Mesodermal cell (in vitro differentiated cells): ENCODE results near the gene NPHS2.

ENCODE experiments used
- H3K27ac ChIP-seq: 2 replicates; pipeline ENCODE4 v1.7.0; 2013; ENCODE audit warnings: mild to moderate bottlenecking, low read depth, low read length, moderate library complexity; ENCODE audit not compliant: severe bottlenecking
- H3K36me3 ChIP-seq: 2 replicates; pipeline ENCODE4 v1.7.1; 2013; ENCODE audit warnings: mild to moderate bottlenecking, low read length, moderate library complexity; ENCODE audit not compliant: control insufficient read depth, insufficient read depth
- H3K4me1 ChIP-seq: one replicate; pipeline ENCODE4 v1.7.1; 2013; ENCODE audit warnings: mild to moderate bottlenecking, low read length; ENCODE audit not compliant: insufficient read depth, control insufficient read depth, poor library complexity, severe bottlenecking
- H3K4me3 ChIP-seq: 2 replicates; pipeline ENCODE4 v1.7.0; 2013; ENCODE audit warnings: low read length, control low read depth, mild to moderate bottlenecking; ENCODE audit not compliant: insufficient read depth, poor library complexity, severe bottlenecking; ENCODE audit errors: extremely low read depth
- H3K9me3 ChIP-seq: 2 replicates; pipeline ENCODE4 v1.7.1; 2013; ENCODE audit warnings: mild to moderate bottlenecking, low read length, moderate library complexity; ENCODE audit not compliant: control insufficient read depth
- WGBS, 2 experiments: methylation state at CpG; one replicate each; pipeline ENCODE4 v1.1.5; 2013; ENCODE audit warnings: missing lambda C conversion rate in 2 of 2; ENCODE audit not compliant: insufficient coverage in 2 of 2; 5-methylcytosine and 5-hydroxymethylcytosine counted together

The NPHS2 gene

GRCh38 chr1:179587336-179587735 is 11.6 kb upstream of the NPHS2 start:
- no peaks in the 10 kb centered on the region for H3K36me3 ChIP-seq

GRCh38 chr1:179586107-179586823 is 10.5 kb upstream of the NPHS2 start:
- Histone ChIP-seq H3K4me1 (no peaks in the 10 kb centered on the region), H3K4me3 (peak overlapping the region; percentile 26), H3K27ac (no peak overlapping the region), H3K36me3 (no peaks in the 10 kb centered on the region), H3K9me3 (no peaks in the 10 kb centered on the region)
- WGBS, 2 experiments = 13 to 18% methylated on average over 40 to 45 of the region's 60 CpGs

More at GRCh38 chr1:179587336-179587735, 11.6 kb upstream of the NPHS2 start:
- Histone ChIP-seq H3K27ac (no peak overlapping the region), H3K9me3 (no peaks in the 10 kb centered on the region), H3K4me3 (no peak overlapping the region), H3K4me1 (no peaks in the 10 kb centered on the region)
- 83 to 89% methylated on average over 3 to 4 of the region's 6 CpGs for WGBS, 2 experiments

GRCh38 chr1:179583771-179584320 is 8.1 kb upstream of the NPHS2 start:
- Histone ChIP-seq H3K4me3 (no peak overlapping the region), H3K36me3 (no peaks in the 10 kb centered on the region), H3K27ac (no peak overlapping the region), H3K4me1 (no peaks in the 10 kb centered on the region), H3K9me3 (no peaks in the 10 kb centered on the region)
- WGBS, 2 experiments = 92% methylated on average over 2 of the region's 5 CpGs; no CpG with 5 or more reads in 1 of the 2 experiments

GRCh38 chr1:179576509-179576908 is 761 bp upstream of the NPHS2 start:
- Histone ChIP-seq H3K4me1 (no peaks in the 10 kb centered on the region), H3K4me3 (no peak overlapping the region), H3K9me3 (no peaks in the 10 kb centered on the region), H3K27ac (no peak overlapping the region), H3K36me3 (no peaks in the 10 kb centered on the region)
- WGBS, 2 experiments = 53 to 66% methylated on average over 3 of the region's 5 CpGs

- Histone ChIP-seq H3K36me3 (no peaks in the 10 kb centered on the region), H3K9me3 (no peaks in the 10 kb centered on the region), H3K27ac (no peak overlapping the region), H3K4me3 (no peak overlapping the region), H3K4me1 (no peaks in the 10 kb centered on the region)
- WGBS, 2 experiments = no CpG with 5 or more reads among the region's 1 CpG
These were observed 17.7 kb downstream of the NPHS2 start for GRCh38 chr1:179558078-179558477.

GRCh38 chr1:179554427-179554826 is 21.3 kb downstream of the NPHS2 start:
- H3K4me1 ChIP-seq = peaks cover 8% of the 10 kb centered on the region
- no peak overlapping the region for H3K27ac ChIP-seq
- no peaks in the 10 kb centered on the region for H3K36me3 ChIP-seq
- no peak overlapping the region for H3K4me3 ChIP-seq
- H3K9me3 ChIP-seq = no peaks in the 10 kb centered on the region

GRCh38 chr1:179550746-179551682 is 24.7 kb downstream of the NPHS2 start:
- Histone ChIP-seq H3K4me3 (no peak overlapping the region), H3K27ac (peak overlapping the region; percentile 71), H3K9me3 (no peaks in the 10 kb centered on the region), H3K36me3 (no peaks in the 10 kb centered on the region), H3K4me1 (peaks cover 8% of the 10 kb centered on the region)
- WGBS, 2 experiments = 62 to 73% methylated on average over 7 to 8 of the region's 9 CpGs

DNA sequence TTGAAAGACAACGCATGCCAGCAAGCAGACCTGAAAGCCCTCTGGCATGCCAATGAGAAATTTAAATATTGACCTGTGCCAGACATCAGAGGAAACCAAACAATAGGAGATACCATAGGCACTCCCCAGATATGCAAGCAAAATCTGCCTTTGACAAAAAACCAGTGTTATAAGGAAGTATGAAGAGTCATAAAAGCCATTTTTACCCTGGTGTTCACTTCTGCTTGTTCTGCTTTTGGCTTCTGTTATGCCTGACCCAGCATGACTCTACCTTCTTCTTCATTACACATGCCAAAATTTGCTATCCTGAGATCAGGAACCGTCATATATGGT is 26.4 kb downstream of the NPHS2 start:
- Histone ChIP-seq H3K27ac (no peak overlapping the region), H3K4me3 (no peak overlapping the region), H3K4me1 (peaks cover 8% of the 10 kb centered on the region), H3K36me3 (no peaks in the 10 kb centered on the region), H3K9me3 (no peaks in the 10 kb centered on the region)
- 100% methylated on average over 1 of the region's 2 CpGs; no CpG with 5 or more reads in 1 of the 2 experiments for WGBS, 2 experiments

- WGBS, 2 experiments = 50 to 90% methylated on average over 1 to 2 of the region's 3 CpGs
- H3K4me3 ChIP-seq = no peak overlapping the region
- no peak overlapping the region for H3K27ac ChIP-seq
- no peaks in the 10 kb centered on the region for H3K36me3 ChIP-seq
- peaks cover 8% of the 10 kb centered on the region for H3K4me1 ChIP-seq
- no peaks in the 10 kb centered on the region for H3K9me3 ChIP-seq
These were observed 26.9 kb downstream of the NPHS2 start for GRCh38 chr1:179548666-179549367.

- H3K4me1 ChIP-seq = peaks cover 8% of the 10 kb centered on the region
- no peak overlapping the region for H3K4me3 ChIP-seq
- H3K36me3 ChIP-seq = no peaks in the 10 kb centered on the region
- H3K9me3 ChIP-seq = no peaks in the 10 kb centered on the region
- H3K27ac ChIP-seq = no peak overlapping the region
- WGBS, 2 experiments = 82 to 88% methylated on average over 2 of the region's 2 CpGs
These were observed 28.7 kb downstream of the NPHS2 start for GRCh38 chr1:179547021-179547535.
